BJ (cell line): ENCODE results near the gene PLXNA2. TPM values are rescaled to one million over a fixed set of nuclear protein-coding genes. Genes with fewer than 3 reads are reported as not detected.

Experiments
- CTCF ChIA-PET: fragments of 350-600 bp; formaldehyde crosslinking; extraction: SDS; loops from one replicate; lab custom pipeline; 2021; ENCODE audit warnings: antibody characterized with exemption, inconsistent platforms; lab: Yijun Ruan, JAX
- POLR2A ChIA-PET: fragments of 300-600 bp; sonication (Branson Sonifier 250); formaldehyde crosslinking; extraction: SDS; loops from one replicate; lab custom pipeline; 2021; ENCODE audit warnings: antibody characterized with exemption; lab: Charles Lee
- DNase-seq: peaks from one replicate; pipeline ENCODE4 v3.0.0-alpha.2; 2011; ENCODE audit warnings: low read depth
- H3K27me3 ChIP-seq: 2 replicates; pipeline ENCODE4 v1.6.0; 2011; ENCODE audit warnings: low read length; ENCODE audit not compliant: control insufficient read depth, insufficient read depth
- H3K36me3 ChIP-seq: 2 replicates; pipeline ENCODE4 v1.5.1; 2011; ENCODE audit warnings: low read length; ENCODE audit not compliant: control insufficient read depth, insufficient read depth
- H3K4me3 ChIP-seq: 2 replicates; pipeline ENCODE4 v1.5.1; 2011; ENCODE audit warnings: low read depth, mild to moderate bottlenecking, control low read depth, low read length
- CTCF ChIP-seq: IDR thresholded peaks from 2 replicates; pipeline ENCODE4 v1.5.1; 2011; ENCODE audit warnings: low read depth, mild to moderate bottlenecking, control low read depth, inconsistent platforms, low read length, moderate library complexity; ENCODE audit not compliant: insufficient read depth
- polyA plus RNA-seq: library from polyadenylated mRNA; depleted of rRNA; stranded (reverse); fragments of >200 nt; gene quantifications from 2 replicates; pipeline ENCODE4 v1.2.3, GENCODE V29; 2011

PLXNA2 gene
- polyA plus RNA-seq, 1 experiment = 2.7 TPM

GRCh38 chr1:207992677-207993236 is 251.4 kb downstream of the PLXNA2 start:
- Histone ChIP-seq H3K27me3 (peaks cover 10% of the 10 kb centered on the region), H3K4me3 (no peak overlapping the region), H3K36me3 (no peaks in the 10 kb centered on the region)
- POLR2A ChIA-PET = no interaction called here
- CTCF ChIA-PET = interaction anchor here (0.7 to 3.9 kb wide), 9 partner anchors 10 to 284 kb away, joined by 3 to 22 read pairs (median 4); partner anchors contain the start of gene PLXNA2
- TF ChIP-seq CTCF = no peak
- DNase-seq = no peak

- Histone ChIP-seq H3K36me3 (no peaks in the 10 kb centered on the region), H3K27me3 (peaks cover 10% of the 10 kb centered on the region), H3K4me3 (no peak overlapping the region)
- TF ChIP-seq CTCF = no peak
- no peak for DNase-seq
- ChIA-PET CTCF (interaction anchor here (1.2 kb wide), 1 partner anchor 107 kb away, joined by 3 read pairs; no protein-coding TSS in a partner anchor), POLR2A (no interaction called here)
These were observed 252.6 kb downstream of the PLXNA2 start for GRCh38 chr1:207991583-207992026.

GRCh38 chr1:207990876-207991582 is 253.2 kb downstream of the PLXNA2 start:
- CTCF ChIA-PET = interaction anchor here (1.2 kb wide), 1 partner anchor 106 kb away, joined by 3 read pairs; no protein-coding TSS in a partner anchor
- DNase-seq = no peak
- POLR2A ChIA-PET = no interaction called here
- Histone ChIP-seq H3K4me3 (no peak overlapping the region), H3K27me3 (peaks cover 10% of the 10 kb centered on the region), H3K36me3 (no peaks in the 10 kb centered on the region)
- no peak for TF ChIP-seq CTCF

GRCh38 chr1:207990455-207990854 is 253.7 kb downstream of the PLXNA2 start:
- POLR2A ChIA-PET = no interaction called here
- Histone ChIP-seq H3K4me3 (no peak overlapping the region), H3K27me3 (peaks cover 7% of the 10 kb centered on the region), H3K36me3 (no peaks in the 10 kb centered on the region)
- CTCF ChIA-PET = interaction anchor here (0.7 to 1.2 kb wide), 2 partner anchors 8 to 10 kb away, joined by 3 to 5 read pairs; no protein-coding TSS in a partner anchor
- TF ChIP-seq CTCF = no peak
- DNase-seq = no peak
